Inflammatory macrophage treated with lipopolysaccharide for 1 hour (primary cell): ENCODE data around the gene SAMD7.

Experiments used
- DNase-seq, 2 donors: peaks; one replicate each; pipeline ENCODE4 v3.0.0-alpha.2; 2020 to 2022

SAMD7 gene, protein sequence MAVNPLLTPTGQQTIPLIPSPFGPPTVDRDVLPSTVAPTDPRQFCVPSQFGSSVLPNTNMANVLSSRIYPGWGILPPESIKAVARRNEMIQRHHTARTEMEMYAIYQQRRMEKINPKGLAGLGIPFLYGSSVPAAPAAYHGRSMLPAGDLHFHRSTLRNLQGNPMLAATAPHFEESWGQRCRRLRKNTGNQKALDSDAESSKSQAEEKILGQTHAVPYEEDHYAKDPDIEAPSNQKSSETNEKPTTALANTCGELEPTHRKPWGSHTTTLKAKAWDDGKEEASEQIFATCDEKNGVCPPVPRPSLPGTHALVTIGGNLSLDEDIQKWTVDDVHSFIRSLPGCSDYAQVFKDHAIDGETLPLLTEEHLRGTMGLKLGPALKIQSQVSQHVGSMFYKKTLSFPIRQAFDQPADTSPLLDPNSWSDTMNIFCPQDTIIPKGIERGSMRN

DNA sequence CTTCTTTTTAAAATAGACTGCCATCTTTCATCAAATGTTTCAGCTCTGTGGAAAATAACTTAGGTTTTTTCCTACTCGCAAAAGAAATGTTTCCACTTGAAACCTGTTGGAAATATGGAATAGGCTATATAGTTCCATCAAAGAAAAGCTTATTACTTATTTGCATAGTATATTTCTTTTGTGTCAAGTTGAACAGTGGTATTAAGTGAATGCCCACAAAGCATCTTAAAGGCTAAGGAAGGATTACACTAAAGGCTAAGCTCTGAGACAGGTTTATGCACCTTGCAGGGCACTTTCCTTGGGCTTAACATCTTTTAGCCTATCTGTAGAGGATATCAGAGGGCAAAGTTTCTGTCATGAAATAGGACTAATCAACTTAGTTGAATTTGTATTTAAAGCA lies at the start of gene SAMD7:
TSS of gene SAMD7 (plus strand) at position 301 of the 400 bp plus-strand sequence. CDS start 7,927 bp downstream, outside the sequence.
- no peak for DNase-seq

DNA sequence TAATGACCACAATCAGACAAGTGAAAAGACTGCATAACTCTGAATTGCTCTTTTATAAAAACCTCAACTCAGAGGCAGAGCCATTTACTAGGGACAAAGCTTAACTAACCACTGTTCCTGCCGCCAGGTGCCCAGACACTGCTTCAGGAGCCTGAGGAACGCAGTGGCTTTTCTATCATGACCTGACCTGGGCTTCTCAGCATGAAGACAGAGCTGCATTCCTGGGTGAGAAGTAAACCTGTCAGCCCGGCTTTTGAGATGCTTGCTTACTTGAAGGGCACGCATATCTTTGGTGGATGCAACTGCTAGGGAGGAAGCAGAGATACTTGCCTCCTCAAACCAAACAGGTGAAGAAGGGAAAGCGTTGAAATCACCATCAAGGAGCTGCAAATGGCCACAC lies 49.5 kb upstream of the SAMD7 start:
- no peak for DNase-seq

DNA sequence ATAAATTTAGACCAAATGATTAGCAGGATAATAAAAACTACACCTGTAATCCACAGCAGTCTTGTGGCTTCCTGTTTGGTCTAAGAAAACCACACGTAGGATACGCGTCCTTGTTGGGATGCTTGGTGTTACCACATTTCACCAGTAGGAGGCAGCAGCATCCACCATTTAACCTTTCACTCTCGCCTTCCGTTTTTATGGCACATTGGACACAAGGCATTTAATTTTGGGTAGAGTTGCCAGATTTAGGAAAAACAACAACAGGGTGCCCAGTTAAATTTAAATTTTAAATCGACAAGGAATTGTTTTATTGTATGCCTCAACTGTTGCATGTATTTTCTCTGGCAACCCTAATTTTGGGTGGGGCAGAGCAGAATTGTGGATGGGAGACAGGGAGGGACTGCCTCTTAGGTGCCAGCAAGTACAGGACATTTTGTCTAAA lies 47.9 kb upstream of the SAMD7 start:
- peak; percentile 57 to 96 for DNase-seq

DNA sequence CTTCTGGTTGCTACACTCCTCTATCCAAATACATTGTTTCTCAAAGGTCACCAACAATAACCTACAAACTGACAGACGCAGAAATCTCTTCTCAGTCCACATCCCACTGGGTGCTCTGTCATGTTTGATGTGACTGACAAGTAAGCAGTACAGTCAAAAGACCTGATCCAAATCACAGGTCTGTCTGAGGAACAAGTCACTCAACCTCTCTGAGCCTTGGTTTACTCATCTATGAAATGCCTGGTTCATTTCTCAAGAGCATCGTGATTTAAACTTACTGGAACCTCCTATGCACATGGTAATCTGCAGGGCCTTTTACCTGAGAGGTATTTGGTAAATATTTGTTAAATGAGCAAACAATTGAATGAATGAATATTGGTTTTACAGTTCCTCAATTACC lies 47.1 kb upstream of the SAMD7 start:
- no peak for DNase-seq

DNA sequence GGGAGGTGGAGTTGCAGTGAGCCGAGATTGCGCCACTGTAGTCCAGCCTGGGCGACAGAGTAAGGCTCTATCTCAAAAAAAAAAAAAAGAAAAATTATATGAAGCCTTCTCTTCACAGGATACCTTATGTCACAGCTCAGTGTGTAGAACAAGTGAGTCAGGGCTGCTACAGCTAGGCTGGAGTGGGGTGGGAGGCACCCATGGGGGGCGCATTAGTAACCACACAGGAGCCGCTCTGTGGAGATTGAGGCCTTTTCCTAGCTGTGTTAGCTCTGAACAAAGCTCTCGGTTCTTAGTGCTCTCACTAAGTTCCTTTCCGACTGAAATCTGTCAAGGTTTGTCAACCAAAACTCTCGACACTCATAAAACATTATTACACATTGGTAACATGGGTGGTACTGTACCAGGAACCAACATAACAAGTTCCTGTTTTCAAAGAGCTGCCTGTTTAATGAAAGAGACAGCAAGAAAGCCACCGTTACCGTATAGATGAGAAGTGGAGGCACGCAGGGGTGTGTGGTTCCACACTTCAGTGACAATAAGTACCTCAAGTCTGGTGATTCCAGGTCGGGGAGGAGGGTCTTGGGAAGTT lies 46.1 kb upstream of the SAMD7 start:
- DNase-seq, result peak; percentile 31 to 41

DNA sequence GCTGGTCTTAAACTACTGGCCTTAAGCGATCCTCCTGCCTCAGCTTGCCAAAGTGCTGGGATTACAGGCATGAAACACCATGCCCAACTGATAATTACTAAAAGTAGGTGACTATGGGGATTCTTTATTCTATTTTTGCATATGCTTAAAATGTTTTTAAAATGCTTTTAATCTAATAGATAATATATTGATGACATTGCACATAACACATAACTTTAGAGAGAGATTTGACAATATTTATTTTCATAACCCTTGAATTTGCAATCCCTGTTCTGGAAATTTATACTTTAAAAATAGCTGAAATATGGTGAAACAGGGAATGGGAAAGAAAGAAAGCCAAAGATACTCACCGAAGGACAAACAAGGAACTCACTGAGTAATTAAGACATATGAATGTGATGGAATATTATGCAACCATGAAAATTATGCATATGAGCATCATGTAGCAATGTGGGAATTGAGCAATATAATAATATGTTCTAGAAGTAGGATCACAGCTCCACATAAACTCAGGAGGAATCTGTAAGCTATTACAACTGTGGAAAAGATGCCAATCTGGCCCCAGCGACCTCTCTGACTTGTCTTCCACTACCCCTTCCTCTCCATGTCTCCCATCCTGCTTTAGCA lies 43.7 kb upstream of the SAMD7 start:
- peak; percentile 8 to 36 for DNase-seq

DNA sequence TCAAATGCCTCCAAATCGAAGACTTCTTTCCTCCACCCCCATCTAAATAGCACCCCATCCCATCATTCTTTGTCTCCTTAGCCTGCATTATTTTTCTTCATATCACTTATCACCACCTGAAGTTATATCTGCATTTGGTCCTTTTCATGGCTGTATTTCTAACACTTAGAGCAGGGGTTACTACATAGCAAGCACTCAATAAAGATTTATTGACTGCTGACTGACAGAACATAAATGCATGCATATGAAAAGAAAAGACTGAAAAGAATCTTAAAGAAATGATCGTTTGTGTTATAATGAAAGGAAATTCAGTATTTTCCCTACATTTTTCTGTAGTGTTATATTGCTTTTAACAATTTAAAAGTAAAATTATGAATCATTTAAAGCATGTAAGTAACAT lies 43.0 kb upstream of the SAMD7 start:
- DNase-seq, result no peak

DNA sequence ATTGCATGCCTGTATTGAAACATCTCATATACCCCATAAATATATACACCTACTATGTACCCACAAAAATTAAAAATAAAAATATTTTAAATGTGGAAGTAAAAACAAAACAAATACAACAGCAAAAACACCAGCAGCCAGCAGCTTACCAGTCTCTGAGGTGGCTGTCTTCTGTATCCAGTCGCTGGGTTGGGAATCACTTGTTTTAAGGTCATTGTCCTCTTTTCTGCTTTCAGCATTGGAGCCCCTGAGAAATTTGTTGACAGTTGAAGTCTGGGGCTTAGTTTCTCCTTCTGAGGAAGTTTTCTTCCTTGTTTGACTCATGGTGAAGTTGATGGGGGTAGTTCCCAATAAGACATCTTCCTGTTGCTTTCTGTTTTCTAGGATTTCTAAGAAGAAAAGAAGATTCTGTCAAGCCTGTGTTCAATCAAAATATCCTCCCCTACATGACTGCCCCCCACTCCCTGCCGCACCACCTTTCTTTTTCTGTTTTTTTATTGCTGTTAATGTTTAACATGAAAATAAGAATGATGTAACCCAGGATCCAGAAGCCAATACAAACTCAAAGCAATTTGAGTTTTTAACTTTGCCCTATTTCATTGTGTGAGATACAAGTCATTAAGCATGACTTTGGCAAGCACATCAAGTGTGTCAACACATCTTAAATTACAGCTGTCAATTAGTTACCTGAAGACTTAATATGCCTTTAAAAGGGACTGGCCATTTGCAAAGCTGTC lies 41.7 kb upstream of the SAMD7 start, which contains the start of gene LRRC31:
TSS of gene LRRC31 (minus strand) at position 452 of the 737 bp plus-strand sequence. CDS start at position 324, 128 bp downstream.
- no peak for DNase-seq

DNA sequence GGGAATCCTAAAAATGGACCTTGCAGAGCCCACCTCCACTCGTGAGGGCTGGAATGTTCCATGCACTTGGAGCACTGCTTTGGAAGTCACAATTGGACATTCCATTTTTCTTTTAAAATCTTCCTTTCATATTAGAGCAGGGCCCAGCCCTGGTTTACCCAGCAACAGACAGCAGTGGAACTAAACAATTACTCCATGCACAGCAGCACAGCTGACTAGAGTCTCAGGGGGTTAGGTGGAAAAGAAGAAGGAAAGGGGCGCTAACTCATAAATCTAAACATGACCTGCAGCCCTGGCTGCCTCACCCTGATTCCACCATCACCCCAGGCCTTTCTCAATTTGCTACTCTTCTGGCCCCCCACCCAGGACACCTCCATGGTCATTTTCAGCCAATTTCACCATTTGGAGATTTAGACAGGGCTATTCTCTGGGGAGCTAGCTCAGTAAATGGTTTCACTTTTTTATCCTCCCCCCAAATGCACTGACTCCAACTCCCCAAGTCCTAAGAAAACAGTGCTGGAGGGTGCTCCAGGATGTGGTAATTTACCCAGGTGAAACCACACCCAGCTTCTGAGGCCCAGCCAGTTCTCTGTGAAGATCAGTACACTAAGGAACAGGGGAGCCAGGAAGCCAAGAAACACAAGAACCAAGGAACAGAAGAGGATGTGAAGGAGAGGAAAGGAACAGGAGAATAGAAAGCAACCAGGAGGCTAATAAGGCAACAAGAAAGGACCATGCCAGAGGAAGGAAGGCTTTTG lies 40.1 kb upstream of the SAMD7 start:
- no peak for DNase-seq

DNA sequence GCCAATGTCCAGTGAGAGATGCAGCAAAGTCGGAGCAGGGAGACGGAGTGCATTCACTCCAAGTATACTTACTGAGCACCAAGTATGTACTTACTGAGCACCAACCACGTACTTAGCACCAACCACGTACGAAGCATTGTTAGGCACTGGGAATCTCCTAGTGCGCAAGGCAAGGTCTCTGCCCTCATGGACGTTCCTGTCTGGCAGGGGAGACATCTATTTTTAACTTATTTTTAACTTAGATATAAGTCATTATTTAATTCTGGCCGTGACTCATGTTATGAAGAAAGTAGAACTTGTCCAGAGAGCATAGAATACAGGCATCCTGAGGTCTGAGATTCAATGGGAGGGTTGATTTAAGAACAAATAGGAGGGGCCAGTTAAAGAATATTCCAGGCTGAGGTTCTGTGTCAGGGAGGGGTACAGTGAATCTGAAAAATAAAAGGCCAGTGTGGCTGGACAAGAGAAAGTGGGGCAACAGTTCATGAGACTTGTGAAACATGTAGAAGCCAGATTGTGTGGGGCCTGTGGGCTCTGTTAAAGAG lies 32.3 kb upstream of the SAMD7 start:
- DNase-seq, result no peak

DNA sequence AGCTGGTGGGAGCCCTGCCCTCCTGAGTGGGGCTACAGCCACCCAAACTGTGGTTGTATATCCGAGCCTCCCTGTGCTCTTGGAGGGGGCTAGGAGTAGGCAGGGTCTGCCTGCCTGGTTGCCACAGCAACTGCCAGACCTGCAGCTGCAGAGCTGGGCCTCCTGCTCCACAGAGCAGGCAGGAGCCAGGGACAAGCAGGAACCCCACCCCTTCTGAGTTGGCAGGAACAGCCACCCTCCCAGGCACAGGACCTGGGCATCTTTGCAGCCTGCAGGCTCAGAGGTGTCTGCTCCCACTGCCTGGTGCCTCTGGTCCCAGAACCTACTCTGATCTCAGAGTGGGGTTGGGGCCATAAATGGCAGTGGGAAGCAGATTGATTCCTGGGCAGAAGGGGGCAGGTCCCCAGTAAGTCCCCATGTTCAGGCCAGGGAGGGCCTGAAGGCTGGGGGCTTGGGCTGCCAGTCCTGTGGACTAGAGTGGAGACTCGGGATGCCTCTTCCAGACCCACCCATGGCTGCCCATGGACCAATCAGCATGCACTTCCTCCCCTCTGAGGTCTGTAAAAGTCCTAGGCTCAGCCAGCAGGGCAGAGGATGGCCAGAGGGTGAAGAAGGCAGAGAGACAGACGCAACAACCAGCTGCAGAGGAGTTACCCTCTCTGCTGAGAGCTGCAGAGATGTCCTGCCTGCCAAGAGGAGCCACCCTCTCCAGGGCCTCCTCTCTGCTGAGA lies 31.4 kb upstream of the SAMD7 start:
- DNase-seq, result no peak

DNA sequence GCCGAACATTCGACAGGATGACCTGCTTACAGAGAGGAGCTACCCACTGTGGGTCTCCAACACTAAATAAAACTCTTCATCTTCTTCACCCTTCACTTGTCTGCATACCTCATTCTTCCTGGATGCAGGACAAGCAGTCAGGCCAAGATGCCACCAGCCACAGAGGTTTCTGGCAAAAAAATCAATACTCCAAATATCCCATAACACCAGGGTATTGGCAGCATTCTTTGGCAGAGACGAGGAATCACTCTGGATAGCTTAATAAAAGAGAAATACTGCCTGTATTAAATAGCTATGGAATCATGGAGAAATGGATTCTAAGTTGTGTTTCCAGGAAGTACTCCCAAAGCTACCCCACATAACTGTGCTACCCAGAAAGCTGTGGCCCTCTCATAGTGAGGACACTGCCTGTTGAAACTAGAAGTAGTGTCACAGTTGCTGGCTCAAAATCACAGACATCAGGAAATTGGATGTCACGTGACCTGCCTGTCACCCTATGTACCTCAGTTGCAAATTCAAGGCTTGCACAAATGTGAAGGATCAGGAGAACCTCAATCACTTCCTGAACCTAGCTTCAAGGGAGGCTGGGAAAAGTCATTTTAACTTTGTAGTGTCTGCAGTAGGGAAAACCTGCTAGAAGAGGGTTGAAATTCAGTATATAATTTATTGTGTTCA lies 30.7 kb upstream of the SAMD7 start:
- no peak for DNase-seq

DNA sequence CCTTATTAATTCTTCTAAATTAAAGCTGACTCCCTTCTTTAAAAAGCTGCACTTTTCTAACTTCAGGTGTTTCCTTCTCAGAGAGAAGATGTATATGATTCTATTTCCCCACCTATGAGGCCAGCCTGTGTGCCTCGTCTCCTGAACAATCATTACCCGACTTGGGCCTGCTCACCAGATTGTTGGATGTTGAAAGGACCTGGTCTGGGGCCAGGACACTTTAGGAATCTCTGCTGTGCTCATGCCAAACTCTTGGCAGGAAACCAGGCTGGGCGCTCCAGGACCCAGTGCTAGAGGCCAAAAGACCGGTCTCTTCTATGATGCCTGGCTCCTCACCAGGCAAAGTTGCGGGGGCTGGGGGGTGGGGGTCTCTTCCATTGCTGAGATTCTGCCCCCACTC lies 24.7 kb upstream of the SAMD7 start:
- DNase-seq, result no peak

DNA sequence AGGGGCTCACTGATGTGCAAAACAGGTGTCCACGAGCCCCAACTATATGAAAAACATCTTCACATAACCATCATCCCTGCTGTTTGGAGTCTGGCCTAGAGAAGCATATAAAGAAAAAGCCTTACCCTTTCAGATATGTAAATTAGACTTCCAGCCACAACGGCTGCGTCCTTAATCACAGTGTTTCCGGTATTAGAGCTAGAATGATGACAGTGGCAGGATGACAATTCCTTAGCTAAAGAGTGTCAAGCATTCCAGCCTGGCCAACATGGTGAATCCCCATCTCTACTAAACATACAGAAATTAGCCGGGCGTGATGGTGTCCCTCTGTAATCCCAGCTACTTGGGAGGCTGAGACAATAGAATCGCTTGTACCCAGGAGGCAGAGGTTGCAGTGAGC lies 19.5 kb upstream of the SAMD7 start:
- no peak for DNase-seq

DNA sequence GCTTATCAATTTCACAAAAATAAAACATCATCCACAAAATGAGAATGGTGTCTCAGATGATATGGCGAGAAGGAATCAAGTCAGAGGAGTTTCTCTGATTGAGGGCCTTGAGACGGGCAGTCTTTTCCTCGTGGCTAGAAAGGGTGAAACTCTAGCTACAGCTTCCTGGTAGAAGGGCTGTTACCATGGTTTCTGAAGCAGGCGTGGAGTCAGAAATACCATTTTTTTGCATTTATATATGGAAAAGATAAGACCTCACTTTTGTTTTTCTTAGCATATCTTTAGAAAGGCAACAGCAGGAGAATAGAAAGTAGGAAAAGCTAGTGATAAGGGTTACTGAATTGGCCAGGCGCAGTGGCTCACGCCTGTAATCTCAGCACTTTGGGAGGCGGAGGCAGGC lies 17.3 kb upstream of the SAMD7 start:
- DNase-seq, result no peak

DNA sequence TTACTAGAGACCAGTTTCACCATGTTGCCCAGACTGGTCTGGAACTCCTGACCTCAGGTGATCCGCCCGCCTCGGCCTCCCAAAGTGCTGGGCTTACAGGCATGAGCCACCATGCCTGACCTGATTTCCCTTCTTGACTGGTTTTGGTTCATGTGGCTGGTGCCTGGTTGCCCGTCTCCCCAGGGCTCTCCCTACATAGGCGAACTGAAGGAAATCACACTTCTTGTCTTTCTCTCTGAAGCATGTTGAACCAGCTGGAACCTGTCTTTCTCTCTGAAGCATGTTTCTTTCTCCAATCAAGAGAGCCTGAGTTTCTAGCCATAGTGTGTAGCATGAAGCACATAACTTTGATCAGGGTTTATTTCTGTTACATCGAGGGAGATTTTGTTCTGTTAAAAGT lies 16.3 kb upstream of the SAMD7 start:
- no peak for DNase-seq

DNA sequence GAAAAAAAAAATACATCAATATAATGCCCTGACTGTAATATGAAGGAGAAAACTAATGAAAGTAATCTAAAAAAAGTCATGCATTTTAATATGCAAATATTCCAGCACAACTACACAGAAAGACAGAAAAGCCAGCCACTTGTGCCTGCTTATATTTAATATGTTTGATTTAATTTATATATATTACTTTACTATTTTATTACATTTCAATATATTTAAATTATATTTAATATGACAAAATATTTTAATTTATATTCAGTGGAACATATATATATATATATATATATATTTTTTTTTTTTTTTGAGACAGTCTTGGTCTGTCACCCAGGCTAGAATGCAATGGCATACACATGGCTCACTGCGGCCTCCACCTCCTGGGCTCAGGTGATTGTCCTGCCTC lies 14.1 kb upstream of the SAMD7 start:
- no peak for DNase-seq

DNA sequence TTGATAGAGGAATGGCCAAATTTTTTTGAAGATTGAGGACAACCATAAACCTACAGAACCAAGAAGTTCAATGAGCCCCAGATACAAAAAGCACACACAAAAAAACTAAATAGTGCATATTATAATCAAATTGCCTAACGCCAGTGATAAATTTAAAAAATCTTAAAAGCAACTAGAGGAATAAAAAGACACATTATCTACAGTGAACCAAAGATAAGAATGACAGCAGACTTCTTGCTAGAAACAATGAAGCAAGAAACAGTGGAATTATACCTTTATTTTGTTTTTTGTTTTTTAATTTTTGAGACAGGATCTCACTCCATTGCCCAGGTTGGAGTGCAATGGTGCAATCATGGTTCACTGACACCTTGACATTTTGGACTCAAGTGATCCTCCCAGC lies 9.9 kb upstream of the SAMD7 start:
- no peak for DNase-seq

DNA sequence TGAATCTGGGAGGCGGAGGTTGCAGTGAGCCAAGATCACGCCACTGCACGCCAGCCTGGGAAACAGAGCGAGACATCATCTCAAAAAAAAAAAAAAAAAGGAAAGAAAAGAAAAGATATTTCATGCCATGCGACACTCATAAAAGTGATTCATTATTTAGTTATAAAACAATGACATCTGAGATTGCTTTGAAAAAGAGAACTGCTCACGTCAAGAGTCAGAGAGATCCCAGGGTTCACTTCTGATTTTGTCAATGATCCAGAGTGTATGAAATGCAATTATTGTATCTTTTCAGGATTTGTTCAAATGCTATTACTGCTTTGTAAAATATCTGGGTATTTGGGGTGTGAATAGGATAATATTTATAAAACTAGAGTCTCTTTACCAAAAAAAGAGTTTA lies 6.0 kb upstream of the SAMD7 start:
- DNase-seq, result no peak

DNA sequence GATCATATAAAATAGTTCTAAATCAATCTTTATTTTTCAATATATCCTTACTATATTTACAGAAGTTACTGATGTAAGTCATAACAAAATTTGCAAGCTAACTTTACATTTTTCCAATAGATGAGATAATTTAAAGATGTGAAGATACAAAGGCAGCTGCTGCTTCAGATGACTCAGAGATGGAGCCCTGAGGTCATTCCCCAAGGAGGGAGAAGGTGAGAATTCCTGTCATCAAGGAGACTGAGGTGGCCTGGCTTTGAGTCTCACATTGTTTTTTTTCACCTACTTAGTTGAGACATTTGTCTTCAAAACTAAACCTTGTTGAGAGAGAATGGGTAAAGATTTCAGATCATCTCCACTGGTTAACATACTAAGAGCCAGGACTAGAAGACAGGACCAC lies 3.9 kb upstream of the SAMD7 start:
- no peak for DNase-seq

DNA sequence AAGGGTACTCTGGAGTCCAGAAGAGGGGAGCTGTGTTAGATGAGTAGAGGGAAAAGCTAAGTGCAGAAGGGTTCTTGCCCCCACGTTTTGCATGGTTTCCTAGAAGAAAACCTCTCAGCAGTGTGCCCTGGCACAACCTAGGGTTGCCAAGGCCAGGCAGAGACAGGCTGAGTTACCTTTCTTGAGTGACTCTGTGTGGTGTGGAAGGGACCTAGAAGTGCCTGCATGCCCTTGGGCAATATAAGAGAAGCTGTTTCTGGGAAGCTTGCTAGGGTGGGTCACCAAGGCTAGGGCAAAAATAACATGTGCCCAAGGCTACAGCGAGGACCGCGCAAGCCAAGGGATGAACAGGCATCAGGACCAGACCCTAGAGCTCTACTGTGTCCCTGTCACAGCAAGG lies 3.4 kb upstream of the SAMD7 start:
- DNase-seq, result no peak
